Heart left ventricle (tissue), 16 donors: ENCODE data around the gene ACADM. TPM values are rescaled to one million over a fixed set of nuclear protein-coding genes. Genes with fewer than 3 reads are reported as not detected.

Experiments
- ATAC-seq, 4 donors: fragments of 200-7000 bp; cut with Tn5 transposase; one replicate each; pipeline ENCODE4 v1.9.1; 2020 to 2022; ENCODE audit warnings: moderate library complexity in 4 of 4, mild to moderate bottlenecking in 3 of 4, moderate number of reproducible peaks in 1 of 4
- DNase-seq, 5 donors: peaks; one replicate each; pipeline ENCODE4 v3.0.0-alpha.2; 2020
- H3K27ac ChIP-seq, 12 donors: fragments of 200-600 bp; sonication (generic) in 4 of 12; one replicate each; pipeline versions ENCODE4 v1.5.0 to v1.8.0; 2016 to 2022; ENCODE audit warnings: mild to moderate bottlenecking in 2 of 12
- H3K27me3 ChIP-seq, 9 donors: fragments of 200-600 bp; sonication (generic) in 2 of 9; one replicate each; pipeline versions ENCODE4 v1.5.1 to v1.8.0; 2016 to 2022; ENCODE audit warnings: mild to moderate bottlenecking in 3 of 9
- H3K36me3 ChIP-seq, 9 donors: fragments of 200-600 bp; sonication (generic) in 2 of 9; one replicate each; pipeline versions ENCODE4 v1.5.0 to v1.8.0; 2018 to 2022; ENCODE audit warnings: mild to moderate bottlenecking in 2 of 9
- H3K4me1 ChIP-seq, 12 donors: fragments of 200-600 bp; sonication (generic) in 4 of 12; one replicate each; pipeline versions ENCODE4 v1.5.0 to v1.8.0; 2016 to 2022; ENCODE audit warnings: mild to moderate bottlenecking in 3 of 12
- H3K4me3 ChIP-seq, 12 donors: fragments of 200-600 bp; sonication (generic) in 4 of 12; one replicate each; pipeline versions ENCODE4 v1.5.0 to v1.8.0; 2017 to 2022; ENCODE audit warnings: mild to moderate bottlenecking in 9 of 12, moderate library complexity in 4 of 12
- H3K9me3 ChIP-seq, 12 donors: fragments of 200-600 bp; sonication (generic) in 4 of 12; one replicate each; pipeline versions ENCODE4 v1.5.0 to v1.8.0; 2016 to 2022; ENCODE audit warnings: mild to moderate bottlenecking in 1 of 12
- POLR2A ChIP-seq, 2 donors: fragments of 450-650 bp; IDR thresholded peaks; one replicate each; pipeline ENCODE4 v1.6.1; 2017; ENCODE audit warnings: antibody characterized with exemption in 2 of 2, mild to moderate bottlenecking in 2 of 2, moderate library complexity in 2 of 2
- WGBS, 4 donors: extraction: QIAGEN DNeasy Blood & Tissue Kit in 2 of 4; methylation state at CpG; one replicate each; pipeline versions ENCODE4 v1.1.5 to v1.1.7; 2013 to 2018; 5-methylcytosine and 5-hydroxymethylcytosine counted together
- intact Hi-C, 10 donors: fragments of 100-400 bp; cut with DNase I; formaldehyde crosslinking; loops; one replicate each; pipeline versions ENCODE4 v1.11.1 to v1.14.2; 2022
- polyA plus RNA-seq, 2 donors: library from polyadenylated mRNA; stranded (reverse); fragments of 200-250 nt; gene quantifications; one replicate each; pipeline ENCODE4 v1.2.3, GENCODE V29; 2013
- total RNA-seq, 9 donors: library from RNA; depleted of rRNA in 2 of 9; stranded (reverse); fragments of >200 nt in 2 of 9; fragmentation: NEBNext Ultra II Directional in 3 of 9; extraction: Animal tissue kit (Norgen Biotek cat#: 25700) in 3 of 9; gene quantifications; one replicate each; pipeline versions ENCODE4 v1.1.0 to v1.2.4, GENCODE V29; 2016 to 2023
- TF ChIP-seq, protein P1 (sequence below), 12 donors: fragments of 200-600 bp; sonication (generic) in 4 of 12; IDR thresholded peaks; one replicate each; pipeline versions ENCODE4 v1.5.0 to v1.8.0; 2018 to 2022; ENCODE audit warnings: antibody characterized with exemption in 12 of 12, mild to moderate bottlenecking in 5 of 12
- donor health status: ischemic (EF 13 %, LVEDD 7.1; RV severe dilation, severe dysfunction).
- donor health status: healthy with polysubstance abuse.
- donor health status: DM: no; HTN: yes; CAD: no.
- donor health status: DM: no; HTN: no; CAD: no.
- donor health status: ischemic (EF 25% LVEDD 6.9; RV normal size, moderate dysfunction).
- donor health status: ischemic (EF 25% LVEDD 5.7; RV mildly dilated, moderate dysfunction).
- donor health status: healthy.
- donor health status: DM: yes; HTN: yes; CAD: no.
- donor health status: ischemic (EF 35%, LVEDD 5.7; RV mildly dilated, moderate dysfunction).
- donor health status: nonischemic (EF 11% LVEDD 7.7; RV severe dilation, severe dysfunction).
- donor health status: DM: yes; HTN: yes; CAD: no.
- donor health status: PGD.
- donor health status: ischemic (EF 29% LVEDD 5.4; RV normal size, mild dysfunction).
- donor health status: nonischemic (EF 23%, LVEDD 6.1; RV moderate dilation, normal function).

The ACADM gene
- total and polyA plus RNA-seq, 11 donors: 45.4 to 371 (median 212) TPM

DNA sequence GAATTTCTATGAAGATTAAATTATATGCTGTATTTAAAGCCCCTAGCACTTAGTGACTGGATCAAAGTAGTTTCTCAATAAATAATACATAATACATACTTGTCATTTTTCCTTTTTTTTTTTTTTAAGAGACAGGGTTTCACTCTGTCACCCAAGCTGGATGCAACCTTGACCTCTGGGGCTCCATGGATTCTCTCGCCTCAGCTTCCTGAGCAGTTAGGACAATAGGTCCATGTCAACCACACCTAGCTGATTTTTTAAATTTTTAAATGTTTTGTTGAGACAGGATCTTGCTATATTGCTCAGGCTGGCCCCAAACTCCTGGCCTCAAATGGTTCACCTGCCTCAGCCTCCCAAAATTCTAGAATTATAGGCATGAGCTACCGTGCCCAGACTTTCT, 5.9 kb downstream of the ACADM start:
- no peaks in the 10 kb centered on the region for H3K27me3 ChIP-seq
- peaks cover 0 to 47% (median 30%) of the 10 kb centered on the region in 9 donors for H3K36me3 ChIP-seq
- no peak for DNase-seq
- H3K9me3 ChIP-seq: no peaks in the 10 kb centered on the region
- TF ChIP-seq, protein P1, sequence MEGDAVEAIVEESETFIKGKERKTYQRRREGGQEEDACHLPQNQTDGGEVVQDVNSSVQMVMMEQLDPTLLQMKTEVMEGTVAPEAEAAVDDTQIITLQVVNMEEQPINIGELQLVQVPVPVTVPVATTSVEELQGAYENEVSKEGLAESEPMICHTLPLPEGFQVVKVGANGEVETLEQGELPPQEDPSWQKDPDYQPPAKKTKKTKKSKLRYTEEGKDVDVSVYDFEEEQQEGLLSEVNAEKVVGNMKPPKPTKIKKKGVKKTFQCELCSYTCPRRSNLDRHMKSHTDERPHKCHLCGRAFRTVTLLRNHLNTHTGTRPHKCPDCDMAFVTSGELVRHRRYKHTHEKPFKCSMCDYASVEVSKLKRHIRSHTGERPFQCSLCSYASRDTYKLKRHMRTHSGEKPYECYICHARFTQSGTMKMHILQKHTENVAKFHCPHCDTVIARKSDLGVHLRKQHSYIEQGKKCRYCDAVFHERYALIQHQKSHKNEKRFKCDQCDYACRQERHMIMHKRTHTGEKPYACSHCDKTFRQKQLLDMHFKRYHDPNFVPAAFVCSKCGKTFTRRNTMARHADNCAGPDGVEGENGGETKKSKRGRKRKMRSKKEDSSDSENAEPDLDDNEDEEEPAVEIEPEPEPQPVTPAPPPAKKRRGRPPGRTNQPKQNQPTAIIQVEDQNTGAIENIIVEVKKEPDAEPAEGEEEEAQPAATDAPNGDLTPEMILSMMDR (IDR thresholded peaks at IDR 0.05): no peak
- TF ChIP-seq POLR2A (IDR thresholded peaks at IDR 0.05): no peak
- no peak overlapping the region for H3K4me3 ChIP-seq
- intact Hi-C loops: no loop called here
- H3K27ac ChIP-seq: no peak overlapping the region
- 43 to 50% (median 47%) methylated on average over 2 of the region's 2 CpGs for WGBS, 4 donors
- H3K4me1 ChIP-seq: peaks cover 0 to 25% (median 15%) of the 10 kb centered on the region in 12 donors
- ATAC-seq: no peak

DNA sequence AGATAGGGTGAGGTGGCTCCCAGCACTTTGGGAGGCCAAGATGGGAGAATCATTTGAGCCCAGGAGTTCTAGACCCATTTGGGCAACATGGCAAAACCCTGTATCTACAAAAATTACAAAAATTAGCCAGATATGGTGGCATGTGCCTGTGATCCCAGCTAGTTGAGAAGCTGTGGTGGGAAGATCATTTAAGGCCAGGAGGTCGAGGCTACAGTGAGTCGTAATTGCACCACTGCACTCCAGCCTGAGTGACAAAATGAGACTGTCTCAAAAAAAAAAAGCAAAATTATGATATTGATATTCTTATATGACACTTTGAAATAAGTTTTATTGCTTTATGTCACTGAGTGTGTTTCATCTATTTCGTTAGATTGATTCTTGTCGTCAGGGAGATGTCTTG, 7.4 kb downstream of the ACADM start:
- intact Hi-C loops: no loop called here
- TF ChIP-seq, protein P1 (IDR thresholded peaks at IDR 0.05): no peak
- TF ChIP-seq POLR2A (IDR thresholded peaks at IDR 0.05): no peak
- no peak for ATAC-seq
- H3K4me1 ChIP-seq: peaks cover 0 to 11% (median 4%) of the 10 kb centered on the region in 12 donors
- H3K27ac ChIP-seq: no peak overlapping the region
- H3K36me3 ChIP-seq: peaks cover 0 to 62% (median 41%) of the 10 kb centered on the region in 9 donors
- 91 to 96% (median 94%) methylated on average over 4 of the region's 4 CpGs for WGBS, 4 donors
- no peak for DNase-seq
- no peak overlapping the region for H3K4me3 ChIP-seq
- H3K9me3 ChIP-seq: no peaks in the 10 kb centered on the region
- H3K27me3 ChIP-seq: no peaks in the 10 kb centered on the region

DNA sequence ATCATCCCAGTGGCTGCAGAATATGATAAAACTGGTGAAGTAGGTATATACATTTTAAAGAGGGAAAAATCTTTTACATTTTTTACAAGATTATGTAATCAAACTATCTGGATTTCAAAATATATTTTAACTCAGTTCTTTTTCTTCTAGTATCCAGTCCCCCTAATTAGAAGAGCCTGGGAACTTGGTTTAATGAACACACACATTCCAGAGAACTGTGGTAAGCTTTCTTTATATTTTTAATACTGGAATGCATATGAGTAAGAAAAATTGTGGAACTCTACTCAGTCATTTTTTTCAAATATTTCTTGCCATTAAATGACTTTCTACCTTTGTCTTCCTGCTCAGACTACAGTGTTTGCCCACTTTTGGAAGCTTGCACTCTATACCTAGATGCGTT, 8.2 kb downstream of the ACADM start:
- H3K36me3 ChIP-seq: peaks cover 0 to 70% (median 48%) of the 10 kb centered on the region in 9 donors
- intact Hi-C loops: no loop called here
- H3K9me3 ChIP-seq: no peaks in the 10 kb centered on the region
- peaks cover 0 to 4% (median 0%) of the 10 kb centered on the region in 12 donors for H3K4me1 ChIP-seq
- ATAC-seq (no peak), DNase-seq (no peak)
- no peak overlapping the region for H3K27ac ChIP-seq
- no peaks in the 10 kb centered on the region for H3K27me3 ChIP-seq
- TF ChIP-seq POLR2A (IDR thresholded peaks at IDR 0.05): no peak
- TF ChIP-seq, protein P1 (IDR thresholded peaks at IDR 0.05): no peak
- 45 to 100% (median 98%) methylated on average over 1 of the region's 1 CpG for WGBS, 4 donors
- no peak overlapping the region for H3K4me3 ChIP-seq

DNA sequence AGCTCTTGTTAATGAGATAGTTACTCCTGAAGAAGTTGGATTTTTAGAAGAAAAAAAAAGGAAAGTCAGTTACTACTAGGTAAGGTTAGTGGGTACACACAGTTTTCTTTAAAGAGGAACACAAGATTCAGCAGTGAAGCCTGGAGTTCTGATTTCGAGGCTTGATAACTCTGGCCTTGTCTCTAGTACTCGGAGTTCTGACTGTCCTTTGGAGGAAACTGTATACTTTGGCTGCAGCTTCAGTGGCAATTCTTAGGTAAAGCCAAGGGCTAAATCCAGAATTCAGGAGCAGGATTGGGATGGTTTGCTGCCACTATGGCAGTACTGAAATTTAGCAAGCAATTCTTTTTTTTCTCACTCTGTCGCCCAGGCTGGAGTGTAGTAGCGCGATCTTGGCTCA, 9.2 kb downstream of the ACADM start:
- TF ChIP-seq POLR2A (IDR thresholded peaks at IDR 0.05): no peak
- TF ChIP-seq, protein P1 (IDR thresholded peaks at IDR 0.05): no peak
- intact Hi-C loops: no loop called here
- Histone ChIP-seq H3K9me3 (no peaks in the 10 kb centered on the region), H3K27ac (no peak overlapping the region), H3K4me3 (no peak overlapping the region), H3K27me3 (no peaks in the 10 kb centered on the region), H3K4me1 (no peaks in the 10 kb centered on the region), H3K36me3 (peaks cover 0 to 79% (median 58%) of the 10 kb centered on the region in 9 donors)
- WGBS, 4 donors: 91 to 97% (median 96%) methylated on average over 5 of the region's 5 CpGs
- no peak for ATAC-seq
- no peak for DNase-seq
